Body of pancreas (tissue), 4 donors: Measurements from ENCODE around the gene ERCC4. TPM values are rescaled to one million over a fixed set of nuclear protein-coding genes. Genes with fewer than 3 reads are reported as not detected.

Source experiments
- ATAC-seq: fragments of 150-250 bp; one replicate; pipeline ENCODE4 v1.9.1; 2016
- DNase-seq, 4 donors: peaks; one replicate each; pipeline ENCODE4 v3.0.0-alpha.2; 2019
- H3K27ac ChIP-seq, 4 donors: fragments of 200-600 bp; sonication (generic); 1 replicate in 3 of 4; 2 replicates in 1 of 4; pipeline versions ENCODE4 v1.5.1 to v1.6.1; 2016 to 2019; ENCODE audit warnings: mild to moderate bottlenecking in 1 of 4, mixed read lengths in 1 of 4, moderate library complexity in 1 of 4
- H3K27me3 ChIP-seq, 2 donors: fragments of 200-600 bp; sonication (generic); one replicate each; pipeline ENCODE4 v1.6.0; 2016; ENCODE audit warnings: mild to moderate bottlenecking in 1 of 2
- H3K36me3 ChIP-seq, 2 donors: fragments of 200-600 bp; sonication (generic); replicated peaks in 1 of 2; 2 replicates each; pipeline ENCODE4 v1.5.1; 2016; ENCODE audit warnings: low read depth in 2 of 2; ENCODE audit not compliant: insufficient read depth in 1 of 2
- H3K4me1 ChIP-seq: fragments of 200-600 bp; sonication (generic); one replicate; pipeline ENCODE4 v1.6.0; 2016
- H3K4me3 ChIP-seq, 2 donors: fragments of 200-600 bp; sonication (generic); 1 replicate in 1 of 2; 2 replicates in 1 of 2; pipeline ENCODE4 v1.5.1; 2016 to 2019
- H3K9me3 ChIP-seq, 3 donors: fragments of 200-600 bp; sonication (generic); 1 replicate in 2 of 3; 2 replicates in 1 of 3; pipeline ENCODE4 v1.5.1; 2016
- CTCF ChIP-seq, 7 experiments: fragments of 450-650 bp in 4 of 7; fragments of 200-600 bp in 3 of 7; sonication (generic) in 3 of 7; IDR thresholded peaks; one replicate each; pipeline ENCODE4 v1.5.1; 2016 to 2019; ENCODE audit warnings: antibody characterized with exemption in 7 of 7
- POLR2A ChIP-seq, 3 donors: fragments of 450-650 bp; IDR thresholded peaks; one replicate each; pipeline ENCODE4 v1.6.1; 2016; ENCODE audit warnings: antibody characterized with exemption in 3 of 3, mild to moderate bottlenecking in 2 of 3
- WGBS, 2 donors: methylation state at CpG; one replicate each; pipeline ENCODE4 v1.1.5; 2017; 5-methylcytosine and 5-hydroxymethylcytosine counted together
- intact Hi-C: fragments of 100-400 bp; cut with DNase I; formaldehyde crosslinking; loops from one replicate; pipeline ENCODE4 v1.15.1; 2023
- total RNA-seq, 2 donors: library from RNA; depleted of rRNA; stranded (reverse); fragments of >200 nt; gene quantifications; one replicate each; pipeline ENCODE4 v1.1.0, GENCODE V29; 2016

ERCC4 gene
- total RNA-seq, 2 donors from 2014 or later: 9.2 to 9.9 TPM

GRCh38 chr16:13969711-13970110 is 49.8 kb downstream of the ERCC4 start:
- intact Hi-C loops: no loop called here
- WGBS, 2 donors: 90 to 95% methylated on average over 3 of the region's 3 CpGs
- no peak overlapping the region for H3K27ac ChIP-seq
- ATAC-seq (no peak), DNase-seq (no peak)
- no peak for TF ChIP-seq POLR2A (IDR thresholded peaks at IDR 0.05)
- no peak for TF ChIP-seq CTCF (IDR thresholded peaks at IDR 0.05)
- no peaks in the 10 kb centered on the region for H3K4me1 ChIP-seq
- H3K27me3 ChIP-seq: no peaks in the 10 kb centered on the region
- H3K36me3 ChIP-seq: no peaks in the 10 kb centered on the region
- no peak overlapping the region for H3K4me3 ChIP-seq
- peaks cover 0 to 3% (median 0%) of the 10 kb centered on the region in 3 donors for H3K9me3 ChIP-seq

- Histone ChIP-seq H3K27ac (no peak overlapping the region), H3K4me1 (no peaks in the 10 kb centered on the region), H3K4me3 (no peak overlapping the region), H3K9me3 (peaks cover 0 to 3% (median 0%) of the 10 kb centered on the region in 3 donors), H3K36me3 (no peaks in the 10 kb centered on the region), H3K27me3 (no peaks in the 10 kb centered on the region)
- no peak for ATAC-seq
- intact Hi-C loops: no loop called here
- no peak for DNase-seq
- TF ChIP-seq POLR2A (IDR thresholded peaks at IDR 0.05) (no peak), CTCF (IDR thresholded peaks at IDR 0.05) (no peak)
Measured at GRCh38 chr16:13970708-13971422, 50.9 kb downstream of the ERCC4 start.

- DNase-seq (no peak), ATAC-seq (no peak)
- no peak overlapping the region for H3K27ac ChIP-seq
- H3K4me3 ChIP-seq: no peak overlapping the region
- no peaks in the 10 kb centered on the region for H3K9me3 ChIP-seq
- no peaks in the 10 kb centered on the region for H3K27me3 ChIP-seq
- no peaks in the 10 kb centered on the region for H3K36me3 ChIP-seq
- TF ChIP-seq POLR2A (IDR thresholded peaks at IDR 0.05): no peak
- no peak for TF ChIP-seq CTCF (IDR thresholded peaks at IDR 0.05)
- WGBS, 2 donors: 91 to 99% methylated on average over 5 to 9 of the region's 9 CpGs
- intact Hi-C loops: no loop called here
- no peaks in the 10 kb centered on the region for H3K4me1 ChIP-seq
Measured at GRCh38 chr16:13973321-13974023, 53.5 kb downstream of the ERCC4 start.

DNA sequence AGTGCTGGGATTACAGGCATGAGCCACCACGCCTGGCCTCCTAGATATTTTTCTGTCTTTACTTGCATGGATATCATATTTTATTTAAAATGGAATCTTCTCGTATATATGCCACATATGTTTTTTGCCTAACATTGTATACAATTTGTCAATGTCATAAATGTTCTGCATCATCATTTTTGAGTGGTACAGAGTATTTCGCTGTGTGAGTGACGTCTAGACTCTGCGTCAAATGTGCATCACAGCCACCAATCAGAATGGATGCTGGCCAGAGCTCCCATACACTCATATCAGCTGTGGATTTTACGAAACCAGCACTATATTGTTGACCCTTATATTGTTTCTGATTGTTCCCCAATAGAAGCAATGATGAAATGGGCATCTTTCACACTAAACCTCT is 57.2 kb downstream of the ERCC4 start:
- H3K9me3 ChIP-seq: no peaks in the 10 kb centered on the region
- no peak overlapping the region for H3K27ac ChIP-seq
- H3K4me3 ChIP-seq: no peak overlapping the region
- ATAC-seq: no peak
- 90% methylated on average over 6 of the region's 6 CpGs for WGBS, 2 donors
- no peak for TF ChIP-seq CTCF (IDR thresholded peaks at IDR 0.05)
- no peak for TF ChIP-seq POLR2A (IDR thresholded peaks at IDR 0.05)
- no peaks in the 10 kb centered on the region for H3K4me1 ChIP-seq
- no peak for DNase-seq
- intact Hi-C loops: no loop called here
- H3K27me3 ChIP-seq: no peaks in the 10 kb centered on the region
- H3K36me3 ChIP-seq: no peaks in the 10 kb centered on the region
